B cell (primary cell): Measurements from ENCODE around the gene EIF2D.

Experiments used
- CTCF ChIP-seq: fragments of 200-600 bp; IDR thresholded peaks from one replicate; pipeline ENCODE4 v1.8.0; 2022; ENCODE audit warnings: antibody characterized with exemption, mild to moderate bottlenecking
- EZH2 ChIP-seq: IDR thresholded peaks from 2 replicates; pipeline ENCODE4 v1.6.1; 2012; ENCODE audit warnings: borderline replicate concordance, low read depth, mild to moderate bottlenecking, moderate library complexity, low read length; ENCODE audit not compliant: insufficient read depth, poor library complexity, severe bottlenecking

GRCh38 chr1:206593351-206593925, 18.8 kb downstream of the EIF2D start:
- no peak for TF ChIP-seq CTCF
- no peak for TF ChIP-seq EZH2
